ENCODE data around the gene SLIT2.

GRCh38 chr4:20269320-20269719, 17.6 kb downstream of the SLIT2 start:
- TF ChIP-seq CTCF (conservative IDR thresholded peaks at IDR 0.05; ENCODE audit: low read length), result no peak
- no peak for TF ChIP-seq EZH2phosphoT487 (IDR thresholded peaks at IDR 0.05; ENCODE audit: borderline replicate concordance, low read depth, low read length)
